H1 (cell line): Measurements from ENCODE around the gene CEND1. TPM values are rescaled to one million over a fixed set of nuclear protein-coding genes. Genes with fewer than 3 reads are reported as not detected.
A peak's percentile ranks its signal among the peaks of the same experiment; 100 is the strongest.

ENCODE experiments used
- CTCF ChIA-PET: fragments of 300-600 bp; sonication (Branson Sonifier 250); formaldehyde crosslinking; loops from one replicate; lab custom pipeline; 2021; ENCODE audit not compliant: partially characterized antibody; lab: Charles Lee
- POLR2A ChIA-PET: fragments of 300-600 bp; sonication (Branson Sonifier 250); formaldehyde crosslinking; loops from one replicate; lab custom pipeline; 2021; ENCODE audit warnings: inconsistent platforms; ENCODE audit not compliant: partially characterized antibody; lab: Charles Lee
- DNase-seq, 2 experiments: peaks; one replicate each; pipeline versions ENCODE4 v3.0.0 to v3.0.0-alpha.2; 2010 to 2022; ENCODE audit warnings: low spot score in 2 of 2, low read depth in 1 of 2, mixed read lengths in 1 of 2
- FAIRE-seq: peaks from 2 replicates; lab custom pipeline; 2011; peaks lifted over from hg19 to GRCh38; lab: Jason Lieb, UNC
- H2AFZ ChIP-seq: 2 replicates; pipeline ENCODE4 v1.8.1; 2012; ENCODE audit warnings: low read length, inconsistent platforms
- H2AK5ac ChIP-seq: 2 replicates; pipeline ENCODE4 v1.6.1; 2013; ENCODE audit warnings: low read depth, low read length
- H2BK120ac ChIP-seq: replicated peaks from 2 replicates; pipeline ENCODE3; 2013; ENCODE audit warnings: low read depth, low read length, inconsistent platforms
- H2BK12ac ChIP-seq: 2 replicates; pipeline ENCODE4 v1.6.1; 2013; ENCODE audit warnings: low read depth, low read length
- H2BK15ac ChIP-seq: 2 replicates; pipeline ENCODE4 v1.6.1; 2013; ENCODE audit warnings: low read length
- H2BK20ac ChIP-seq: 2 replicates; pipeline ENCODE4 v1.6.1; 2013; ENCODE audit warnings: low read length
- H2BK5ac ChIP-seq: 2 replicates; pipeline ENCODE4 v1.6.1; 2013; ENCODE audit warnings: low read depth, low read length
- H3K14ac ChIP-seq: 2 replicates; pipeline ENCODE4 v1.6.1; 2013; ENCODE audit warnings: inconsistent platforms; ENCODE audit not compliant: insufficient read length
- H3K18ac ChIP-seq: 2 replicates; pipeline ENCODE4 v1.6.1; 2013; ENCODE audit warnings: low read length; ENCODE audit errors: extremely low read depth
- H3K23ac ChIP-seq: 2 replicates; pipeline ENCODE4 v1.6.1; 2013; ENCODE audit warnings: inconsistent platforms; ENCODE audit not compliant: insufficient read length
- H3K23me2 ChIP-seq: 2 replicates; pipeline ENCODE4 v1.6.1; 2013; ENCODE audit warnings: low read depth, low read length
- H3K27ac ChIP-seq: 2 replicates; pipeline ENCODE4 v1.6.1; 2011; ENCODE audit warnings: low read depth, low read length, inconsistent platforms
- H3K27me3 ChIP-seq, 4 experiments: replicated peaks in 1 of 4; 1 replicate in 1 of 4; 2 replicates in 3 of 4; pipeline versions ENCODE4 v1.6.1 to v1.8.1; 2011 to 2013; ENCODE audit warnings: low read length in 3 of 4, mild to moderate bottlenecking in 3 of 4, inconsistent platforms in 2 of 4, mixed read lengths in 2 of 4, moderate library complexity in 1 of 4; ENCODE audit not compliant: control insufficient read depth in 3 of 4, insufficient read depth in 3 of 4; ENCODE audit errors: extremely low read depth in 1 of 4
- H3K36me3 ChIP-seq, 4 experiments: 2 replicates each; pipeline versions ENCODE4 v1.6.1 to v1.8.1; 2011 to 2013; ENCODE audit warnings: mild to moderate bottlenecking in 4 of 4, low read length in 3 of 4, moderate library complexity in 2 of 4, control low read depth in 1 of 4, inconsistent platforms in 1 of 4; ENCODE audit not compliant: insufficient read depth in 4 of 4, control insufficient read depth in 2 of 4
- H3K4ac ChIP-seq: replicated peaks from 2 replicates; pipeline ENCODE3; 2013; ENCODE audit warnings: low read length, low read depth, mixed read lengths, inconsistent platforms; ENCODE audit not compliant: insufficient read length
- H3K4me1 ChIP-seq, 4 experiments: replicated peaks in 1 of 4; 1 replicate in 1 of 4; 2 replicates in 3 of 4; pipeline versions ENCODE4 v1.6.1 to v1.8.1; 2011 to 2013; ENCODE audit warnings: low read length in 3 of 4, inconsistent platforms in 2 of 4, mixed read lengths in 1 of 4; ENCODE audit not compliant: insufficient read depth in 4 of 4, control insufficient read depth in 3 of 4
- H3K4me2 ChIP-seq, 2 experiments: 2 replicates each; pipeline versions ENCODE4 v1.6.1 to v1.8.1; 2011 to 2013; ENCODE audit warnings: low read depth in 2 of 2, low read length in 2 of 2, control low read depth in 1 of 2, inconsistent platforms in 1 of 2, mild to moderate bottlenecking in 1 of 2; ENCODE audit not compliant: insufficient read depth in 1 of 2
- H3K4me3 ChIP-seq, 4 experiments: fragments of 200-600, 300-600 bp in 1 of 4; sonication (generic), shearing (Covaris generic), sonication (Bioruptor Twin) in 1 of 4; 2 replicates each; pipeline versions ENCODE4 v1.5.1 to v1.8.1; 2011 to 2016; ENCODE audit warnings: low read length in 4 of 4, low read depth in 3 of 4, control low read depth in 2 of 4, inconsistent platforms in 2 of 4, mild to moderate bottlenecking in 2 of 4, mixed read lengths in 1 of 4, moderate library complexity in 1 of 4; ENCODE audit not compliant: insufficient read depth in 2 of 4; ENCODE audit errors: extremely low read depth in 1 of 4
- H3K56ac ChIP-seq: replicated peaks from 2 replicates; pipeline ENCODE3; 2013; ENCODE audit warnings: low read depth, mild to moderate bottlenecking, mixed read lengths, low read length, inconsistent platforms; ENCODE audit not compliant: insufficient read length
- H3K79me1 ChIP-seq: 2 replicates; pipeline ENCODE4 v1.6.1; 2013; ENCODE audit warnings: low read depth, low read length, control low read depth
- H3K79me2 ChIP-seq, 2 experiments: 2 replicates each; pipeline versions ENCODE4 v1.6.1 to v1.8.1; 2012 to 2013; ENCODE audit warnings: low read length in 2 of 2, mild to moderate bottlenecking in 2 of 2, inconsistent platforms in 1 of 2; ENCODE audit not compliant: insufficient read depth in 2 of 2, control insufficient read depth in 1 of 2
- H3K9ac ChIP-seq, 4 experiments: replicated peaks in 1 of 4; 1 replicate in 1 of 4; 2 replicates in 3 of 4; pipeline versions ENCODE4 v1.6.1 to v1.8.1; 2011 to 2013; ENCODE audit warnings: low read depth in 3 of 4, low read length in 3 of 4, control low read depth in 2 of 4, mild to moderate bottlenecking in 2 of 4, moderate library complexity in 2 of 4, inconsistent platforms in 1 of 4; ENCODE audit errors: extremely low read depth in 1 of 4
- H3K9me3 ChIP-seq, 2 experiments: 2 replicates each; pipeline versions ENCODE4 v1.6.1 to v1.8.1; 2012 to 2013; ENCODE audit warnings: mild to moderate bottlenecking in 2 of 2, moderate library complexity in 2 of 2, control low read depth in 1 of 2, inconsistent platforms in 1 of 2, low read depth in 1 of 2, low read length in 1 of 2, mixed read lengths in 1 of 2; ENCODE audit not compliant: insufficient read depth in 2 of 2
- H4K20me1 ChIP-seq, 2 experiments: replicated peaks in 1 of 2; 2 replicates each; pipeline versions ENCODE3 to v1.8.1; 2011 to 2013; ENCODE audit warnings: inconsistent platforms in 2 of 2, low read length in 2 of 2, mild to moderate bottlenecking in 1 of 2; ENCODE audit not compliant: insufficient read depth in 2 of 2, control insufficient read depth in 1 of 2
- H4K5ac ChIP-seq: 2 replicates; pipeline ENCODE4 v1.6.1; 2013; ENCODE audit warnings: low read length, low read depth, mixed read lengths, inconsistent platforms; ENCODE audit not compliant: insufficient read length
- H4K8ac ChIP-seq: 2 replicates; pipeline ENCODE4 v1.8.0; 2013; ENCODE audit warnings: mild to moderate bottlenecking, moderate library complexity, low read length, inconsistent platforms; ENCODE audit not compliant: insufficient read depth; ENCODE audit errors: extremely low read depth
- H4K91ac ChIP-seq: replicated peaks from 2 replicates; pipeline ENCODE3; 2013; ENCODE audit warnings: low read length, mixed read lengths, inconsistent platforms; ENCODE audit not compliant: insufficient read length
- CHD2 ChIP-seq: IDR thresholded peaks from 2 replicates; pipeline ENCODE4 v1.6.1; 2012; ENCODE audit warnings: low read length, improper control_type of control experiment
- KDM5A ChIP-seq: fragments of 200-600 bp; IDR thresholded peaks from 2 replicates; pipeline ENCODE4 v1.7.1; 2012; ENCODE audit warnings: mild to moderate bottlenecking, low read length, inconsistent platforms, mixed read lengths
- POLR2A ChIP-seq, 2 experiments: IDR thresholded peaks; 1 replicate in 1 of 2; 2 replicates in 1 of 2; pipeline ENCODE4 v1.6.1; 2011; ENCODE audit warnings: low read depth in 2 of 2, low read length in 2 of 2, mild to moderate bottlenecking in 2 of 2; ENCODE audit errors: control extremely low read depth in 1 of 2
- POLR2AphosphoS5 ChIP-seq: IDR thresholded peaks from 2 replicates; pipeline ENCODE4 v1.6.1; 2011; ENCODE audit warnings: low read depth, low read length
- WGBS, 2 experiments: shearing (Covaris generic) in 1 of 2; methylation state at CpG; one replicate each; pipeline versions ENCODE4 v1.1.6 to v1.1.7; 2013 to 2015; ENCODE audit warnings: low lambda C conversion rate in 2 of 2, mixed read lengths in 2 of 2, inconsistent platforms in 1 of 2, low coverage in 1 of 2, missing lambda C conversion rate in 1 of 2; ENCODE audit not compliant: insufficient replicate concordance in 2 of 2, insufficient coverage in 1 of 2, insufficient read length in 1 of 2; ENCODE audit errors: extremely low coverage in 1 of 2, missing lambda C conversion rate in 1 of 2; 5-methylcytosine and 5-hydroxymethylcytosine counted together
- polyA plus RNA-seq, 7 experiments: library from polyadenylated mRNA; depleted of rRNA in 3 of 7; stranded (reverse) in 5 of 7; unstranded in 2 of 7; fragments of >200 nt in 5 of 7; fragments of 200-250 nt in 2 of 7; gene quantifications; 1 replicate in 5 of 7; 2 replicates in 1 of 7; 4 replicates in 1 of 7; pipeline versions ENCODE4 v1.2.1 to v1.2.3, GENCODE V29; 2011 to 2013; ENCODE audit warnings: missing spikeins in 2 of 7, mixed read lengths in 2 of 7
- total RNA-seq: library from RNA; stranded (reverse); fragmentation: NEBNext Ultra II Directional; extraction: Animal tissue kit (Norgen Biotek cat#: 25700); gene quantifications from 2 replicates; pipeline ENCODE4 v1.2.1, GENCODE V29; 2021

CEND1 gene
- total and polyA plus RNA-seq, 2 of the 8 experiments (the other 6 are each of a cell fraction or from before 2014, with no cell fraction given) = 0.82 to 5.0 TPM

GRCh38 chr11:815675-816432 is 26.0 kb upstream of the CEND1 start:
- DNase-seq (no peak), FAIRE-seq (no peak)
- H2BK15ac ChIP-seq = no peak overlapping the region
- no peaks in the 10 kb centered on the region for H3K9me3 ChIP-seq
- no peak overlapping the region for H3K4ac ChIP-seq
- no peak overlapping the region for H3K9ac ChIP-seq
- H3K79me1 ChIP-seq = peaks cover under 1% of the 10 kb centered on the region
- peaks cover 8% of the 10 kb centered on the region; the same call in 1 of the 2 replicates for H3K23me2 ChIP-seq
- TF ChIP-seq POLR2AphosphoS5 (peak; percentile 54; the same call in 1 of the 2 replicates), CHD2 (no peak), POLR2A (IDR thresholded peaks at IDR 0.05; ENCODE audit: control extremely low read depth in 1 of 2, low read depth in 2 of 2, low read length in 2 of 2) (peak in 1 of 2 experiments; percentile 33; a peak in 1 of 3 replicates), KDM5A (no peak)
- no peak overlapping the region for H2BK120ac ChIP-seq
- 88% methylated on average over 11 of the region's 11 CpGs; no CpG with 5 or more reads in 1 of the 2 experiments for WGBS, 2 experiments
- no peak overlapping the region for H4K91ac ChIP-seq
- H3K18ac ChIP-seq = no peak overlapping the region
- ChIA-PET POLR2A (interaction anchor here (1.7 to 53.0 kb wide), 3 partner anchors 5 to 72 kb away, joined by 4 to 1917 read pairs (median 1917); partner anchors contain the start of genes CD151, CEND1, CRACR2B and PIDD1), CTCF (interaction anchor here (0.9 to 1.4 kb wide), 4 partner anchors 11 to 22 kb away, joined by 3 to 5 read pairs (median 4); partner anchors contain the start of gene PIDD1)
- H3K27ac ChIP-seq = no peak overlapping the region
- H2AK5ac ChIP-seq = no peak overlapping the region
- no peak overlapping the region for H4K5ac ChIP-seq
- no peak overlapping the region; the same call in 1 of the 2 replicates for H2BK12ac ChIP-seq
- H3K27me3 ChIP-seq = no peaks in the 10 kb centered on the region; a peak in 2 of 7 replicates
- H3K36me3 ChIP-seq = peaks cover 16 to 28% (median 25%) of the 10 kb centered on the region in 4 experiments
- no peak overlapping the region for H2AFZ ChIP-seq
- no peak overlapping the region for H4K8ac ChIP-seq
- H3K56ac ChIP-seq = no peak overlapping the region
- 0 out of 2 replicates have a peak overlapping the region, but pooled peaks have one; percentile 2 for H2BK5ac ChIP-seq
- no peak overlapping the region for H2BK20ac ChIP-seq
- no peak overlapping the region for H3K4me2 ChIP-seq
- no peak overlapping the region for H3K4me3 ChIP-seq
- peaks cover 0 to 20% of the 10 kb centered on the region in 2 experiments; a peak in 2 of 4 replicates for H3K79me2 ChIP-seq
- H3K23ac ChIP-seq = no peak overlapping the region
- peaks cover 3 to 19% (median 10%) of the 10 kb centered on the region in 4 experiments; a peak in 6 of 7 replicates for H3K4me1 ChIP-seq
- no peak overlapping the region for H3K14ac ChIP-seq
- H4K20me1 ChIP-seq = peaks cover 10 to 23% of the 10 kb centered on the region in 2 experiments
